GM19455 (cell line): ENCODE measurements around the gene PCK1.

Experiments
- ATAC-seq: cut with Tn5 transposase; IDR thresholded peaks from one replicate; pipeline ENCODE4 v1.9.1; 2021; ENCODE audit not compliant: unreplicated experiment

PCK1 gene

GRCh38 chr20:57536120-57536708 is 24.7 kb upstream of the PCK1 start:
- ATAC-seq: no peak

DNA sequence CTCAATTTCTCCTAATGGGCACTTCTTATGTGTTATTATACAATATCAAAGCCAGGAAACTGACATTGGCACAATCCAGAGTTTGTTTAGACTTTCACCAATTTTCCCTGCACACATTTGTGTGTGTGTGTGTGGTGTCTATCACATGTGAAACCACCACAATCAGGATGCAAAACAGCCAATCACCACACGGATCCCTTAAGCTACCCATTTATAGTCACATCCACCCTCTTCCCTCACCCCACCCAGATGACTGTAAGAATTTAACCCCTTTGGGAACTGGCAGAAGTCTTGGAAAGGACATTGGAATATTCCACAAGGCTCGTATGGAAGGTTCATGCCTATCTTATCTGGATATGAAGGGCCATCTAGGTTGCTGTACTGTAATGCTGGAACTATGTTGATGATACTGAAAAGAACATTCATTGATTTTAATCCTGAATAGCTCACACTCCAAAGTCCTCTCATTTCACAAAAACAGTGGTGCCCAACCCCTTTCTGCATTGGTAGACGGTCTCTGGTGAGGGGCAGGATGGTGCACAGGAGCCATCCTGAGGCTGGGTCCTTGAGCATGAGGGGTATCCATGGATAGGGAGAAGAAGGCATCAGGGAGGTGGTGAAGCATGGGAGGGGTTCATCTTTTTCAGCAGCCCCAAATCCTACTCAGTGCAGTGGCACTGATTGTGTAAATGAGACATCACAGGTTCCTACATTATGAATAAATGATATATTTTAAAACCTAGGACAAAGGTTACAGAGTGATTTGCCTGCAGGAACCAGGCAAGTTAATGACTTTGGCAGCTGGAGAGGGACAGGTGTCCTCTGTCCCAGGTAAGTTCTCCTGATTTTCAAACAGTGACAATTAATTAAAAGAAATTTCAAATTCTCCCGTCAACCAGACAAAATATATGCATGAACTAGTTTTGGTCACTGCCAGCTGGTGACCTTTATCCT is 23.9 kb upstream of the PCK1 start:
- no peak for ATAC-seq

DNA sequence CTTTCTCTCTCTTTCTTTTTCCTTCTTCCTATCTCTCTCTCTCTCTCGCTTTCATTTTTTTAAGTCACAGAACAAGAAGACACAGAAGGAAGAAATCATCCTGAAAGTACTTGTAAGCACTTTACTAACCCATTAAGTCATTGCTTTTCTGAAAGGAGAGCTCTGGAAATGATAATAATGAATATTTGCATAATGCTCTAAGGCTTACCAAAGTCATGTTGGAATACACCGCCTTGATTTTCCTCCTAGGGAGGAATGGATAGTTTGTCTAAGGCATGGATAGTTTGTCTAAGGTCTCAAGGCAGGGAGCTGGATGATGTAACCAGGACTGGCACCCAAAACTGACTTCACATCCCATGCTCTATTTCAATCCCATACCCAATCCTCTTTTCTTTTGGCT is 23.1 kb upstream of the PCK1 start:
- no peak for ATAC-seq

- ATAC-seq: no peak
Observed at GRCh38 chr20:57539889-57540288, 21.0 kb upstream of the PCK1 start.

- no peak for ATAC-seq
Observed at GRCh38 chr20:57540890-57541580, 19.9 kb upstream of the PCK1 start.

- ATAC-seq: no peak
Observed at GRCh38 chr20:57543754-57544153, 17.2 kb upstream of the PCK1 start.

- no peak for ATAC-seq
Observed at GRCh38 chr20:57544838-57545564, 15.9 kb upstream of the PCK1 start.

GRCh38 chr20:57545927-57546662 is 14.8 kb upstream of the PCK1 start:
- no peak for ATAC-seq

- ATAC-seq: no peak
Observed at GRCh38 chr20:57546956-57547649, 13.8 kb upstream of the PCK1 start.

DNA sequence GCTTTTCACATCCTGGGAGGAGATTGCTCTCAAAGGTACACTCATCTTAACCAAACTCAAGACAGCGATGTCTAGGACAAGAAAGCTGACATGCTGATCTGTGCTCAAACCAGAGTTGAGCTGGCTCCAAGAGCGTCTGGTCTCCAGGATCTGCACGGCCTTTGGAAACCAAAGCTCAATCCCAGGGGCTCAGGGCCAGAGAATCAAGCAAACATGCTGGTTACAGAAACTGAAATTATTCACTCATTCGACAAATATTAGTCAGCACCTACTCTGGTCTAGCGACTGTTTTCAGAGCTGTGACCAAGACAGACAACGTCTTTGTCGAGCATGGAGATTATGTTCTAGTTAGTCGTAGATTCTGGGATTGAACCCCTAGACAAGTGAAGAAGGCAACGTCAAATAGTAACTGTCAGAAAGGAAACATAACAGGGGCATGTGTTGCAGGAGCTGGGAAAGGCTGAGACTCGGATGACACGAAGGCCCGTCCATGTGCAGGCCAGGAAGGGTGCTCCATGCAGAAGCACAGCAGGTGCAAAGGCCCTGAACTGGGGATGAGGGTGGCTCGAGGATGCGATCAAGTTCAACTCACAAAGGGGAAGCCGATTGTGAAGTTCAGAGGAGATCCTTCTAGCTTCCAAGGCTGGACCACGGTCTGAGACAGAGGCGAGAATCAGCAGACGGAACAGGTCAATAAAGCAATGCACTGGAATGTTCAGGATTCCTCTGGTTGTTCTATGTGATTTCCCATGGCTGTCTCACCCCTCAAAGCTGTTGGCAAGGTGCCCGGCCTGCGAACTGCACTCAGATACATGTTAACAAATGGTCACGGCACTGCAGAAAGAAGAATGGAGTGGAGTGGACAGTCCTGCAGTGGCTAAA is 12.5 kb upstream of the PCK1 start:
- no peak for ATAC-seq

DNA sequence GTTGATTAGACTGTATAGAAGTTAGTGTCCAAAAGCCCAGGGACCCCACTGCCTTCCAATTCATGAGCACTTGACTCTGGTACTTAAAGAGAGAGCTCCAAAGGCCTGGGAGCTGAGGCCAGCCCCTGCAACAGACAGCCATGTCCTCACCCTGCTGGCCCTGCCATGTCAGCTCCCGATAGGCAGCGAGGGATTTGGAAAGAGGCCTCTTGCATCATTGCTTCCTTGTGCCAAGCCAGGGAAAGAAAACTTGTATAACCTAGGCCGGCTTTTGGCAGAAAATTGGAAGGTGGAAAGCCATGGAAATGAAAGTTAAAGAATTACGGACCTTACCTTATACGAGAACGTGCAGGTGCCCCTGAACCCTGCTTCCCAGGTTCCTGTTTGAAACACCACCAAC is 8.4 kb upstream of the PCK1 start:
- ATAC-seq: no peak

DNA sequence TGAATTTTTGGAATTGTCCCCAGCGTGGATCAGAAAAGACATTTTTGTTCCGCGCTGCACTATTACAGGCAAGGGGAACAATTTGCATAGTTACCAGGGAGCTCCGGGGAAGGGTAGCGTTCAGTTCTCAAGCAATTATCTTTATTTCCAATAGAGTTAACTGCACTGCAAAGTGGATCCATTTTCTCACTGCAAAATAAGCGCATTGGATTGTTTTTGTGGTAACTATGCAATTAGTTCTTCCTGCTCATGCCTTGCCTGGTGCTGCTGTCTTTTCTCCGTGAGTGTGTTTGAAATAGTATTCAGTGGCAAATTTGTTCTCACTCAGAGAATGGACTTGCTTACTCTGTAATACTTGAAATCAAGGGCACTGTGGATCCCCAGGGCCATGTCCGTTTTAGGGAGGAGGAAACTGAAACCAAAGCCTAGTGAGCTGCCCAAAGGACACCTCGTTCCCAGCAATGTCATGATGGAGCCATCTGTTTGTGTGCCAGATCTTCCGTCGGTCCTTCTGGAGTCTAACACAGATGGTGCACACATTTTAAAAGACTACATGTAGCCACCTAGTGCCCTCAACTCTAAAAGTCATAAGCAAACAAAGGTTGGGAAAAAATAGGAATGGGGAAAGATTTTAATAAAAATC is 7.4 kb upstream of the PCK1 start:
- no peak for ATAC-seq

GRCh38 chr20:57555457-57556184 is 5.3 kb upstream of the PCK1 start:
- ATAC-seq: no peak

- no peak for ATAC-seq
Observed at GRCh38 chr20:57556980-57557274, 4.0 kb upstream of the PCK1 start.

DNA sequence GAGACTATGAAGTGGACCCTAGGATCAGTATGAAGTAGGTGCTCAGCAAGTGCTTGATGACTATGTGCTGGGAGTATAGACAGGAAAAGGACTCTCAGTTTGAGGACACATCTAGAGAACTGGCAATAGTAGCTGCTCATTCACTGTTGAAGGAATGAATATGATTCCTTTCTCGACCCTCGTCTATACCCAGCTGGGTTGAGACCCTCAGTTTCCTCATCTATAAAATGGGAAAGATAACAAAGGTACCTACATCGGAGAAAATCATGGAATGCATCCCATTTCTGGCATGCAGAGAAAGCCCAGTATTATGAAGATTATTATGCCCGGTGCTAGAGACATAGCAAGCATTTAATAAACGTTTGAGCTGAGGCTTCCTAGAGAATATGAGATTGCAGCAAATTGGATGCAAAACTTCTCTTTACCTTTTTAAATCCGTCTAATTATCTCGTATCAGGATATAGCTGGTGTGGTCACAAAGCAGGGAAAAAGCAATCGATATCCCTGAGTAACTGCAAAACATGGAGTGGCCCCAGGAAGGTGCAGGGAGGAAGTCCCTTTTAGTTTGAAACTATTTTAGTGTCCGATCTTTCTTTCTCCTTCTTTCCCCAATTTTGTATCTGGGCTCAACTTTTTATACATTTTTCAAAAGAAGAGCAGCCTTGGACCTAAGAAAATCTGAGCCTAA is 2.8 kb upstream of the PCK1 start:
- ATAC-seq: no peak

DNA sequence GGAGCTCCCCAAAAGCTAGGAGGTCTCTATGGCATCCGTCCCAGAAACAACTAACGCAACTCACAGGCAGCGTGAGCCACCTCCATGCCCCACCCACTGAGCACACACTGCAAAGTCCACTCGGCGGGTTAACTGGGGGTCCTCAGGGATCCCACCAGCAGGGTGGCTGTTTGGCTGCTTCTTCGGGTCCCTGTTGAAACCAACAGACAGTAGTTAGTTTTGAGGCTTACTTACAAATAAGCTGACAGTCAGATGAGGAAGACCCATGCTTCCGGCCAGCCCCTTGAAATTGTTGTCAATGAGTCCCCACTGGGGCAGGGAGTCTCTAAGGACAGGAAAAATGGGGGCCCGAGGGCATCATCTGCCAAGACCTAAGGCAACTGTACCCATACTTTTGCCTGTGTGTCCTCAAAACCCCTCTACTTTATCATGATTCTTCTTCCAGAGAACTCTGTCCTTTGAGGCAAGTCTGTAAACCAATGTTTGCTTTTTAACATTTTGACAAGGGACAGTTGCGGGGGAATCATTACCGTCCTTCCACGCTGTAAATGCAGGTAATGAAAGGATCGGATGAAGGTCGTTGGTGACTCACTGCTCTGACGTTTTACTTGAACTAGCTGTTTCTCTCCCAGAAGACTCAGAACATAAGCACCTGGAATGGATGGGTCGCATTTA is 2.2 kb upstream of the PCK1 start:
- ATAC-seq: no peak

GRCh38 chr20:57559289-57559634 is 1.6 kb upstream of the PCK1 start:
- ATAC-seq: no peak
